HL-60 (cell line): ENCODE data around the gene MARCHF9.

Experiments
- CTCF ChIP-seq: IDR thresholded peaks from one replicate; pipeline ENCODE4 v1.5.1; 2011; ENCODE audit warnings: low read length, control low read depth, inconsistent platforms; ENCODE audit not compliant: insufficient read depth
- GABPA ChIP-seq: IDR thresholded peaks from 2 replicates; pipeline ENCODE4 v1.6.1; 2012; ENCODE audit warnings: low read depth

GRCh38 chr12:57722716-57723629 lies 31.9 kb upstream of the MARCHF9 start:
- no peak for TF ChIP-seq CTCF
- TF ChIP-seq GABPA, result no peak
